ENCODE measurements around the gene RCN1.
"Not testable (repeated sequence)": the region's sequence is repeated elsewhere in the genome, so short reads cannot be mapped to it uniquely, and the experiment has no call there.

Gene RCN1

GRCh38 chr11:32080361-32080980 is 10.4 kb upstream of the RCN1 start:
- DNase-seq, result no peak

GRCh38 chr11:32081129-32081641 is 9.7 kb upstream of the RCN1 start:
- DNase-seq, result no peak

GRCh38 chr11:32081901-32082300 is 9.0 kb upstream of the RCN1 start:
- DNase-seq, result no peak

- no peak for DNase-seq
These were observed 8.4 kb upstream of the RCN1 start for GRCh38 chr11:32082346-32082986.

GRCh38 chr11:32087597-32087996 is 3.3 kb upstream of the RCN1 start:
- DNase-seq, result no peak

GRCh38 chr11:32088117-32088941 is 2.5 kb upstream of the RCN1 start:
- DNase-seq, result no peak

GRCh38 chr11:32092581-32093170 is 1.8 kb downstream of the RCN1 start:
- no peak for DNase-seq

- DNase-seq, result no peak
These were observed 4.0 kb downstream of the RCN1 start for GRCh38 chr11:32094923-32095322.

GRCh38 chr11:32098142-32098903 is 7.4 kb downstream of the RCN1 start:
- no peak for DNase-seq

- no peak for DNase-seq
These were observed 8.6 kb downstream of the RCN1 start for GRCh38 chr11:32099516-32099915.

- DNase-seq, result no peak
These were observed 9.6 kb downstream of the RCN1 start for GRCh38 chr11:32100495-32100894.

- no peak for DNase-seq
These were observed 10.9 kb downstream of the RCN1 start for GRCh38 chr11:32101791-32102190.

GRCh38 chr11:32103121-32103719 is 12.3 kb downstream of the RCN1 start:
- DNase-seq, result not testable (repeated sequence)

- DNase-seq, result no peak
These were observed 13.1 kb downstream of the RCN1 start for GRCh38 chr11:32103941-32104340.

- DNase-seq, result no peak
These were observed 15.1 kb downstream of the RCN1 start for GRCh38 chr11:32105871-32106560.

GRCh38 chr11:32107647-32108046 is 16.8 kb downstream of the RCN1 start:
- DNase-seq, result no peak

- no peak for DNase-seq
These were observed 17.7 kb downstream of the RCN1 start for GRCh38 chr11:32108576-32108975.

- no peak for DNase-seq
These were observed 18.3 kb downstream of the RCN1 start for GRCh38 chr11:32109138-32109537.

GRCh38 chr11:32109592-32109991 is 18.7 kb downstream of the RCN1 start:
- DNase-seq, result no peak

- no peak for DNase-seq
These were observed 19.9 kb downstream of the RCN1 start for GRCh38 chr11:32110795-32111194.

- no peak for DNase-seq
These were observed 22.5 kb downstream of the RCN1 start for GRCh38 chr11:32113200-32113919.
